SU-DHL-6 (cell line): ENCODE data around the gene FAM120B.

Source experiments
- EZH2phosphoT487 ChIP-seq: fragments of 200-600 bp; sonication (generic), shearing (Covaris generic); conservative IDR thresholded peaks from 2 replicates; pipeline ENCODE4 v1.6.1; 2018; ENCODE audit warnings: mild to moderate bottlenecking, antibody characterized with exemption, low read length, moderate library complexity, mixed read lengths
- TF ChIP-seq, protein P1 (sequence below): fragments of 200-600 bp; sonication (generic); IDR thresholded peaks from one replicate; pipeline ENCODE4 v1.5.1; 2017; ENCODE audit warnings: antibody characterized with exemption, mild to moderate bottlenecking, low read length, moderate library complexity; ENCODE audit not compliant: insufficient read depth, poor library complexity, severe bottlenecking

DNA sequence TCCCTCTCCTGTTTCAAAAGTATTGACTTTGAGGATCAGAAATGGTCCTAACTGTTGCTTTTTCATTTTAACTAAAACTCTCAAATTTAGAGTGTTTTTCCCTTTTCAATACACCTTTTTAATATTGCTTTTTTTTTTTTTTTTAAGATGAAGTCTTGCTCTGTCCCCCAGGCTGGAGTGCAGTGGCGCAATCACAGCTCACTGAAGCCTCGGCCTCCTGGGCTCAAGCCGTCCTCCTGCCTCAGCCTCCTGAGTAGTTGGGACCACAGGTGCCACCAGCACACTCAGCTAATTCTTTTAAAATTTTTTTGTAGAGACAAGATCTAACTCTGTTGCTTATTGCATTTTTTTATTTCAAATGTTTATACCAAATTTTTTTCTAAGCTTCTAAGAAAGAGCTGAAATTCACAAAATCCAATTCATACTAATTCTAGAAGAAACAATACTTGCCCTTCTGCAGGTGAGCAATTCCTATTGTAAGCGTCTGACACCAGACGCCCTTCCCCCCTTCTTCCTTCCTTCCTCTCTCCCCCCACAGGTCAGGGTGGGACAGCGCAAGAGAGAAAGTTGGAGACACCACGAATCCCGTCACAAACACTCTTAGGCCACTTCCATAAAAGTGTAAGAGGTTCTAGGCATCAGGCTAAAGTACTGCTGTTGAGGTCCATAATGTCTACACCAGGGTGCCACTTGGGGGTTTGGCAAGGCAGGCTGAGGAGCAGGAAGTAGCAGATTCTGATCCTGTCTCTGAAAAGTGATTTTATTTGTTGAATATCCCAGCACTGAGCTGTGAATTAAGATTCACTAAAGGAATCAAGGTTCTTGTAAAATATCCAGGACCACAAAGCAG is 28.4 kb upstream of the FAM120B start:
- TF ChIP-seq, protein P1, sequence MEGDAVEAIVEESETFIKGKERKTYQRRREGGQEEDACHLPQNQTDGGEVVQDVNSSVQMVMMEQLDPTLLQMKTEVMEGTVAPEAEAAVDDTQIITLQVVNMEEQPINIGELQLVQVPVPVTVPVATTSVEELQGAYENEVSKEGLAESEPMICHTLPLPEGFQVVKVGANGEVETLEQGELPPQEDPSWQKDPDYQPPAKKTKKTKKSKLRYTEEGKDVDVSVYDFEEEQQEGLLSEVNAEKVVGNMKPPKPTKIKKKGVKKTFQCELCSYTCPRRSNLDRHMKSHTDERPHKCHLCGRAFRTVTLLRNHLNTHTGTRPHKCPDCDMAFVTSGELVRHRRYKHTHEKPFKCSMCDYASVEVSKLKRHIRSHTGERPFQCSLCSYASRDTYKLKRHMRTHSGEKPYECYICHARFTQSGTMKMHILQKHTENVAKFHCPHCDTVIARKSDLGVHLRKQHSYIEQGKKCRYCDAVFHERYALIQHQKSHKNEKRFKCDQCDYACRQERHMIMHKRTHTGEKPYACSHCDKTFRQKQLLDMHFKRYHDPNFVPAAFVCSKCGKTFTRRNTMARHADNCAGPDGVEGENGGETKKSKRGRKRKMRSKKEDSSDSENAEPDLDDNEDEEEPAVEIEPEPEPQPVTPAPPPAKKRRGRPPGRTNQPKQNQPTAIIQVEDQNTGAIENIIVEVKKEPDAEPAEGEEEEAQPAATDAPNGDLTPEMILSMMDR: no peak
- no peak for TF ChIP-seq EZH2phosphoT487
